Umbilical cord (tissue), 2 donors: ENCODE results near the gene POU2F2. TPM values are rescaled to one million over a fixed set of nuclear protein-coding genes. Genes with fewer than 3 reads are reported as not detected.

Experiments used
- DNase-seq: peaks from one replicate; pipeline ENCODE4 v3.0.0-alpha.2; 2015; ENCODE audit warnings: low spot score
- total RNA-seq: library from RNA; depleted of rRNA; stranded (reverse); fragments of >200 nt; gene quantifications from one replicate; pipeline ENCODE4 v1.2.3, GENCODE V29; 2014; ENCODE audit warnings: low replicate concordance; ENCODE audit not compliant: insufficient read depth

POU2F2 gene
- total RNA-seq, 1 donor from 2014 or later = 2.9 TPM

DNA sequence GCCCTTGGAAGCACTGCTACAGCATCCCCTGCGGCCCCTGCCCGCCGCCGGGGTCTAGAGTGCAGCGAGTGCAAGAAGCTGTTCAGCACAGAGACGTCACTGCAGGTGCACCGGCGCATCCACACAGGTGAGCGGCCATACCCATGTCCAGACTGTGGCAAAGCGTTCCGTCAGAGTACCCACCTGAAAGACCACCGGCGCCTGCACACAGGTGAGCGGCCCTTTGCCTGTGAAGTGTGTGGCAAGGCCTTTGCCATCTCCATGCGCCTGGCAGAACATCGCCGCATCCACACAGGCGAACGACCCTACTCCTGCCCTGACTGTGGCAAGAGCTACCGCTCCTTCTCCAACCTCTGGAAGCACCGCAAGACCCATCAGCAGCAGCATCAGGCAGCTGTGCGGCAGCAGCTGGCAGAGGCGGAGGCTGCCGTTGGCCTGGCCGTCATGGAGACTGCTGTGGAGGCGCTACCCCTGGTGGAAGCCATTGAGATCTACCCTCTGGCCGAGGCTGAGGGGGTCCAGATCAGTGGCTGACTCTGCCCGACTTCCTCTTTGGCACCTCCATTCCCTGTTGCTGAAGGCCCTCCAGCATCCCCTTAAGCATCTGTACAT, 51.4 kb downstream of the POU2F2 start:
- DNase-seq = no peak

DNA sequence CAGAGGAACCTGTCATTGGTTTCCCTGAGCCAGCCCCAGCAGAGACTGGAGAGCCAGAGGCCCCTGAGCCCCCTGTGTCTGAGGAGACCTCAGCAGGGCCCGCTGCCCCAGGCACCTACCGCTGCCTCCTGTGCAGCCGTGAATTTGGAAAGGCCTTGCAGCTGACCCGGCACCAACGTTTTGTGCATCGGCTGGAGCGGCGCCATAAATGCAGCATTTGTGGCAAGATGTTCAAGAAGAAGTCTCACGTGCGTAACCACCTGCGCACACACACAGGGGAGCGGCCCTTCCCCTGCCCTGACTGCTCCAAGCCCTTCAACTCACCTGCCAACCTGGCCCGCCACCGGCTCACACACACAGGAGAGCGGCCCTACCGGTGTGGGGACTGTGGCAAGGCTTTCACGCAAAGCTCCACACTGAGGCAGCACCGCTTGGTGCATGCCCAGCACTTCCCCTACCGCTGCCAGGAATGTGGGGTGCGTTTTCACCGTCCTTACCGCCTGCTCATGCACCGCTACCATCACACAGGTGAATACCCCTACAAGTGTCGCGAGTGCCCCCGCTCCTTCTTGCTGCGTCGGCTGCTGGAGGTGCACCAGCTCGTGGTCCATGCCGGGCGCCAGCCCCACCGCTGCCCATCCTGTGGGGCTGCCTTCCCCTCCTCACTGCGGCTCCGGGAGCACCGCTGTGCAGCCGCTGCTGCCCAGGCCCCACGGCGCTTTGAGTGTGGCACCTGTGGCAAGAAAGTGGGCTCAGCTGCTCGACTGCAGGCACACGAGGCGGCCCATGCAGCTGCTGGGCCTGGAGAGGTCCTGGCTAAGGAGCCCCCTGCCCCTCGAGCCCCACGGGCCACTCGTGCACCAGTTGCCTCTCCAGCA, 52.1 kb downstream of the POU2F2 start:
- no peak for DNase-seq

DNA sequence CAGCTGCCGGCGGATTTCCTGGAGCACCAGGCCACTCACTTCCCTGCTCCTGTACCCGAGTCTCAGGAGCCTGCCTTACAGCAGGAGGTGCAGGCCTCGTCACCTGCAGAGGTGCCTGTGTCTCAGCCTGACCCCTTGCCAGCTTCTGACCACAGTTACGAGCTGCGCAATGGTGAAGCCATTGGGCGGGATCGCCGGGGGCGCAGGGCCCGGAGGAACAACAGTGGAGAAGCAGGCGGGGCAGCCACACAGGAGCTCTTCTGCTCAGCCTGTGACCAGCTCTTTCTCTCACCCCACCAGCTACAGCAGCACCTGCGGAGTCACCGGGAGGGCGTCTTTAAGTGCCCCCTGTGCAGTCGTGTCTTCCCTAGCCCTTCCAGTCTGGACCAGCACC, 53.0 kb downstream of the POU2F2 start:
- no peak for DNase-seq

DNA sequence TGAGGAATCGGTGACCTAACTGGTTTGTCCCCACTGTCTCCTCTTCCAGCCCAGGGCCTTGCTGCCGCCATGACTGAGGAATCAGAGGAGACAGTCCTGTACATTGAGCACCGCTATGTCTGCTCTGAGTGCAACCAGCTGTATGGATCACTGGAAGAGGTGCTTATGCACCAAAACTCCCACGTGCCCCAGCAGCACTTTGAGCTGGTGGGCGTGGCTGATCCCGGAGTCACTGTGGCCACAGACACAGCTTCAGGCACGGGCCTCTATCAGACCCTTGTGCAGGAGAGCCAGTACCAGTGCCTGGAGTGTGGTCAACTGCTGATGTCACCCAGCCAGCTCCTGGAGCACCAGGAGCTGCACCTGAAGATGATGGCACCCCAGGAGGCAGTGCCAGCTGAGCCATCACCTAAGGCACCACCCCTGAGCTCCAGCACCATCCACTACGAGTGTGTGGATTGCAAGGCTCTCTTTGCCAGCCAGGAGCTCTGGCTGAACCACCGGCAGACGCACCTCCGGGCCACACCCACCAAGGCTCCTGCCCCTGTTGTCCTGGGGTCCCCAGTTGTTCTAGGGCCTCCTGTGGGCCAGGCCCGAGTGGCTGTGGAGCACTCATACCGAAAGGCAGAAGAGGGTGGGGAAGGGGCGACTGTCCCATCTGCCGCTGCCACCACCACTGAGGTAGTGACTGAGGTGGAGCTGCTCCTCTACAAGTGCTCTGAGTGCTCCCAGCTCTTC, 53.5 kb downstream of the POU2F2 start:
- no peak for DNase-seq

DNA sequence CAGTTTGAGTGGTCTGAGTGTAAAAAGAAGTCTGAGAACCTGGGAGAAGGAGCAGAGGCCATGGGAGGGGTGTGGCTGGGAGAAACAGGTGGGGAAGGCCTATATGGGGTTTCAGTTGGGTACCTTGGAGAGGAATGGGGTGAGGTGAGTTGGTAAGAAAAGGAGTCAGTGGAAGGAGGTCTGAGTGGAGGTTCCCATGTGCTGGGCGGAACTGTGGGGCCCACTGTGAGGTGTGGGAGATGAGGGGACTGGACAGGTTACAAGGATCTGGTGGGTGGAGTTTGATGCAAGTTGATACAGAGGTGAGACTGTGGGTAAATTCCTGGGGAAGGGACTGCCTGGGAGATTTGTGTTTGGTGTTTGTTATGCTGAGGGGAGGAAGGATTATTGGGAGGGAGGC, 54.2 kb downstream of the POU2F2 start:
- no peak for DNase-seq

DNA sequence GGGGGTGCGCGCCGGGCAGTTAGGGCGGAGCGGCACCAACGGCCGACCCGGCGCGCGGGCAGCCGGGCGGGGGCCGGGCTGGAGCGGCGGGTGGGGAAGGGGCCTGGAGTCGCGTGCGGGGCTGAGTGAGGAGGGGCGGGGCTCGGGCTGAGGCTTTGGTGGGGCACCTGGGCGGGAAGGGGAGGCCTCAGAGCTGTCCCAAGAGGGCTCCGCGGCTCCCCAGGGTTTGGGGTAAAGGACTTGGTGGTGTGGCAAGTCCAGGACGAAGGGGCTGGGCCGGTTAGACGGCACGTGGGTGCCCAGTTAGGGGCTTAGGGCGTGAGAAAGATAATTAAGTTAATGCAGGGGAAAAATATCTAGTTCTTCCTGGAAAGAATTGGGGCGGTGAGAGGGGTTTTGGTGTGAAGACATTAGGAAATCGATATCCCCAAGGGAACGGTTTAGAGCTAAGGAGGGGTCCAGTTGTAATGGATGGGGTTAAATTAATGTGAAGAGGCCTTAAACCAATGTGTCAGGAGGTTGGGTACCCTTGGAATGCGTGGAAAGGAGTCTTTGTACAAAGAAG, 55.8 kb downstream of the POU2F2 start:
- no peak for DNase-seq

DNA sequence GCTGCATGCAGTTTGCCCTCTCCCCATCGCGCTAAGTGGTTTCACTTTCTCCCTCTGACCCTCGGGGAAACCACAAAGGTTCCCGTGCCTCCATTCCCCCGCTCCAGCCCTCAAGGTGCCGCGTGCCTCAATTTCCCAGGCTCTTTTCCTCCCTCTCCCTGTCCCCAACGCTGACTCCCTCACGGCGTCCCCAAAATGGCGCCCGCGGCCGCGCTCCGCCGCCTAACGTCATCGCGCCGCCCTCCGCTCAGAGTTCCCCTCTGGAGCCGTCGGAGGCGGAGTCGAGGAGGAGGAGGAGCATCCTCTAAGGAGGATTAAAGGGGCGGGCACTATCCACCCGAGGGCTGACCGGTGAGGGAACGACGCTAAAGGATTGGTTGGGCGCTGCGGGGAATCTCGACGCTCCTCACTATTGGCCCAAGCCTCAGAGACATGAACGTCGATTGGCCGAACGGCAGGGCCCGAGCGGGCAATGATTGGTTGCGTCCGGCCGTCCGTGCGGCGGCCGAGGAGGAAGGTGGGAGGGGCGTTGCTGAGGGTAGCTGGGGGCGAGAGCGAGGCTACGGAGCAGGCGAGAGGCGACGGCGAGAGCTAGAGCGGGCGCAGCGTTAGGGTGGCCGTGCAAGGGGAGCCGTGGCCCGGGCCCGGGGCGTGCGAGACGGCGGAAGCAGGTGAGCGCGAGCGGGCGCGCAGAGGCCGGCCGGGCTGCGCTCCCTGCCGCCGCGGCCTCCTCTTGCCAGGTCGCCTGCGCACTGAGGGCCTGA, 56.4 kb downstream of the POU2F2 start, which contains the start of gene ZNF574:
Gene ZNF574, plus strand, starts transcription at position 551 of the 764 bp plus-strand sequence. CDS start 2,441 bp downstream, outside the sequence.
- peak; percentile 100 for DNase-seq

DNA sequence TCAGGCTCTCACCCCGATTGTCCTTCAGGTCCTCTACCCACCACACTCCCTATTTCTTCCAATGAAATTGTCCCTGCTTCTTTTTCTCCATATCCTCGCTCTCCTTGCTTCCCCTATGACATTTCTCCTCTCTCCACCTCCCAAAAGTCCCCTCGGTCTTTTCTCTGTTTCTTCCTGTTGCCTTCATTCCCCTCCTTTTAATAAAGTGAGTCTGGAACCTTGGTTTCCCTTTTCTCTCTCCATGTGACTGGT, 57.0 kb downstream of the POU2F2 start:
- DNase-seq = no peak

DNA sequence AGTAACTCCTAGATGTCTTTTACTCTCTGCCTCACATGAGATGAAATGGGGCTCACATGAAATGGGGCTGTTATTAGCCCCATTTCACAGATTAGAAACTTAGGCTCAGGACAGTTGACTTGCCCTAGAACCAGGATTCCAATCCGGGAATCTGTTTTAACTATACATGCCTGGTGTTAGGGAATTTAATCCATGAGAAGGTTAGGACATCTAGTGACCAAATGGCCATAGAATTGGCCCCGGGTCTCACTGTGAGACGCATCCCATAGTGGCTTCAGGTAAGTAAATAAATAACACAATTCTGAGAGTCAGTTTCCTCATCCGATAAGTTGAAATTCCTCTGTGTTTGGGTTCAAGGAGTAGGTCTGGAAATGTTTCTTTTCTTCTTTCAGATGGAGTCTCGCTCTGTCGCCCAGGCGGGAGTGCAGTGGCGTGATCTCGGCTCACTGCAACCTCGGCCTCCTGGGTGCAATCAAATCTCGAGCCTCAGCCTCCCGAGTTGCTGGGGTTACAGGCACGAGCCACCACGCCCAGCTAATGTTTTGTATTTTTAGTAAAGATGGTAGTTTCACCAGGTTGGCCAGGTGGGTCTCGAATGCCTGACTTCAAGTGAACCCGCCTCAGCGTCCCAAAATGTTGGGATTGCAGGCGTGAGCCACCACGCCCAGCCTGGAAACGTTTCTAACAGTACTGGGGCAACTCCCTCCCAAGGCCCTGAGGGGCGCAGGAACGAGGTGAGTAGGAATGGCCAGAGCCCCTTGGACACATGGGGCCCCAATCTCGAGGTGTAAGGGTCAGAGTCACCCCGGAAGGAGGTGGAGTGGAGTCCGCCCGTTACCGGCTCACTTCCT, 57.5 kb downstream of the POU2F2 start:
- DNase-seq = no peak

DNA sequence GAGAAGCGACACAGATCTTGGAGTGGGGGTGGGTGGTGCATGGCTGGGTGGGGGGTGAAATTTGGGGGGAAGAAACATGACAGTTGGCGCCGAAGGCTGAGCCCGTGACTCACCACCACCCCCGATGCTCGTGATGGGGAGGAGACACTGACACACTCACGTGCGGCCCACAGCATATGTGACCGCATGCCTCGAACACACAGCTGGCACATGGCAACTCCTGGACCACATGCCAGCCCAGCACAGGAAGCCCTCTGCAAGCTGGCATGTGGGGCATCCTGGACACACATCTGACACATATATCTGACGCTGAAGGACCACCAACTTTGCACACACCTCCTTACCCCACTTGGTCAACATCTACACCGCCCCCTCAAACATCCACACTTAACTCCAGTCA, 61.0 kb downstream of the POU2F2 start:
- no peak for DNase-seq

DNA sequence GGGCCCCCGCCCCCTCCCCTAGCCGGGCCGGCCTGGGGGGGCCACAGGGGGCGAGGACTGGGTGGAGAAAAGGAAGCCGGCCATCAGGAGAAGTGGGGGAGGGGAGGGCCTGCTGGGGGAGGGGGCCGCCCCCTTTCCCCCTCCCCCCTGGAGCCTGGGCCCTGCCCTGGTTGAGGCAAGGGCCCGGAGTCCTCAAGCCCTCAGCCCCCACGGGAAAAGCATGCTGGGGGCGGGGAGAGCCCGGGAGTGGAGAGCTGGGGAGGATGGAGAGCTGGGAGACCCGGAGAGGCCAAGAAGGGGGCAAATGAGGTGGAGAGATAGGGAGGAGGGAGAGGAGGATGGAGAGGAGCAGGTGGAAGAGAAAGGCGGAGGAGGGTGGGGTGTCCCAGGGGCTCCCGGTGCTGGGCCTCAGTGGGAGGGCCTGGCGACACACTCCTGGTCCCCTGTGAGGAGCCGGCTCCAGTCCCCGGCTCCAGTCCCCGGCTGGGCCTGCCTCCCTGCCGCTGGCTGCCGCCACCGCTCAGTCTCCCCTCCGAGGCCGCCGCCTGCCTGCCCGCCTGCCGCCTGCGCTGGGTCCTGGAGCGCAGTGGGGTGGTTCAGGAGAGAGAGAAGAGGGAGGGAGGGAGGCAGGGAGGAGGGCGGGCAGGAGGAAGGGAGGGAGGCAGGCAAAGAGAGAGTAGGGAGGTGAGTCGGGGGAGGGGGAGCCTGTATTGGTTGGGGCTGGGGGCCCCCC, 62.5 kb downstream of the POU2F2 start, which contains the start of gene GRIK5:
Gene GRIK5, minus strand, starts transcription at position 588 of the 733 bp plus-strand sequence. CDS start 4,436 bp downstream, outside the sequence.
- no peak for DNase-seq

DNA sequence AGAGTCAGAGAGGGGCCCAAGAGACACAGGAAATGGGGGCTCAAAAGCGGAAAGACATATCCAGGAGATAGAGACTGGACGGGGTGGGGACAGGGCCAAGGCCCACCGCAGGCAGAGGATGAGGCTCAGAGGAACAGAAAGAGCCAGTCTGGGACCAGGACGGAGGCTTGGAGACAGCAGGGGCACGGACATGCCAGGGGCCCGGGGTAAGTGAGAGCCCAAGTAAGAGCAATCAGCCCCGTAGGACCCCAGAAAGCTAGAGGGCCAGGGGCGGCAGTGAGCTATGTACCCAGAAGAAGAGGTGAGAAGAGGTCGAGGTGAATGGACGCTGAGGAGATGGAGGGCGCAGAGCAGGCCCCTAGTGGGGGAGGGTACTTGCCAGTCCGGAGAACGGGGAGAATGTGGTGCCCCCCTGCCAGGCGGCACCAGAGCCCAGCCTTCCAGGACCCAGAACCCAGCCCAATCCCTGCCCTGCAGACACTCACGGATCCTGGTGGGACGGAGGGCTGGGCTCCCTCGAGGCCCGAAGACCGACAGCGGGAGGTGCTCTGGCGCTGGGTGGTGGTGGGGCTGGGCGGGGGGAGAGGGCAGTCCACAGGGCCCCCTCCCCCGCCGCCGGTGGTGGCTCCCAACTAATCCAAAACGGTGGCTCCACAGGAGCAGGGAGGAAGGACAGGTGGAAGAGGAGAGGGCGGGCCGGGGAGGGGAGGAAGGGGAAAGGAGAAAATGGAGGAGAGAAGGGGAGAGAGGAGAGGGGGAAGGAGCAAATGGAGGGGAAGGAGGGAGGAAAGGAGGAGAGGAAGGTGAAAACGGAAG, 63.3 kb downstream of the POU2F2 start:
- DNase-seq = no peak

DNA sequence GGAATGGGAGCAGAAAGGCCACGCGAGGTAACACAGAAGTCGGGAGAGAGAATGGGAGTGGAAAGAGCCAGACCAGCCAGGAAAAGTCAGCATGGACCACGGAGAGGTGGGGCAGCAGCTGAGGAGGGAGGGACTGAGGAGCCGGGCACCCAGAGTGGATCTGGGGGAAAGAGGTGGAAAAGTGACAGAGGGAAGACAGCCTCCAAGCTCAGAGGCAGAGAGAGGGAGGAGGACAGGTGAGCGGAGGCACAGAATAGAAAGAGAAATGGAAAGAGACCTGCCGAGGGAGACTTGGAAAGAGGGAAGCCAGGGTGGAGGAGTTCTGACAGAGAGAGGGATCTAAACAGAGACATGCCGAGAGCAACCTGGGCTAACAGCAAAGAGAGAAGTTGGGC, 63.9 kb downstream of the POU2F2 start:
- DNase-seq = no peak

DNA sequence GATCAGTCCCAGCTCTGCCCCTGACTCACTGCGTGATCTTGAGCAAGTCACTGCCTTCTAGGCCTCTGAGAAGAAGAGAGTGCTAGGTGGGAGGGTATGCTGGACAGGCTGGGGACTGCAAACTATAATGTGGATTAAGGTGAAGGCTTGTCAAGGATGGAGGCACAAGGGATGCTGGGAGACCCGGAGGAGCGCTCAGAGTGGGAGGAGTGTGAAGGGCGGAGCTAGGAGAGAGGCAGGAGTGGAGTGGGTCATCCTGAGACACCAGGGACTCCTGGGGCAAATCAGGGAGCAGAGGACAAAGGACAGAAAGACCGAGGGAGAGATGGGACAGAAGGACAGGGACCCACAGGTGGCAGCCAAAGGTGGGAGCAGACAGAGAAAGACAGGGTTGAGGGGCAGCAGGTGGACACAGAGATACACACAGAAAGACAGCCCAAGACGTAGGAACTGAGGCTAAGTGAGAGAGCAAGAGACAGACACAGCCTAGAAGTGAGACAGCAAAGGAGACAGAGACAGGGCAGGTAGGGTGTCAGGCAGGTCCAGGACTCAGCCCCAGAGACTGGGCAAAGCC, 64.8 kb downstream of the POU2F2 start:
- DNase-seq = no peak

DNA sequence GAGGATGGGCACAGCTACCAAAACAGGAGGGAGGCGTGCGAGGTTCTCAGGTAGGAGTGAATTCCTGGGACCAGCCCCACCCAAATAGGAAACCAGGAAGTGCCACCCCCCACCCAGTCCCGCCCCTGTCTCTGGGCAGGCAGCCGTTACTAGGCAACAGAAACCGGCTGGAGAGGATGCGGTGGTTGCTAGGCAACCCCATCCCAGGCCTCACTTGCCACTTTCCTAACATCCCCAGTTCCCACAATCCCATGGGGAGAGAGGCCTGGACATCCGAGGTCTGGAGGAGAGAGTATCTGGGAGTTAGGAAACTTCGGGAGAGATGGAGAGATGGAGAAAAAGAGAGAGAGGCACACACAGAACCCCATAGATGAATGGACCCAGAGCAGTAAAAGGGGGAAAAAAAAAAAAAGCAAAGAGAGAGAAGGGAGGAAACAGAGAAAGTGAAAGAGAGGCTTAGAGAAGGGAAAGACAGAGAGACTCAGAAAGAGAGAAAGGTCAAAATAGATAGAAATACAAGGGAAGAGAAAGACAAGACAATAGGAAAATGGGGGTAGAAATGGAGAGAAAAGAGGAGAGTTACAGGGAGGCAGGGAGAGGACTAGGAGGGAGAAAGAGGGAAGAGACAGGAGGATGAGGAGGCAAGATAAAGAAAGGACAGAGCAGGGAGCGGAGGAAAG, 66.0 kb downstream of the POU2F2 start:
- no peak for DNase-seq

DNA sequence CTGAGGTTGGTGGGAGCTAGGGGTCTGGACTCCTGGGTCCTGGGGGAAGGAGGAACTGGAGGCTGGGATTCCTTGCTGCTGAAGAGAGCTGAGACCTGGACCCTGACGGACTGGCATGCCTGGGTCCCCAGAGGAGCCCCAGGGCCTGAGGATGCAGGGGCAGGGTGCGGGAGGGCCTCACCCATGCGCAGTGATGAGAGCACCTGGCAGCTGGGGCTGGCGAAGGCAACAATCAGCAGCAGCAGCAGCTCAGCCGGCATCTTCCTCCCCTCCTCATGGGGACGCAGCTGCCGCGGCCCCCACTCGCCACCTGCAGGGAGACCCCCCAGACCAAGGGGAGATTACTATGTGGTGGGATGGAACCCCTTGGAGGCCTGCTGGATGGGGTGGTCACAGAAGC, 66.7 kb downstream of the POU2F2 start:
- no peak for DNase-seq

DNA sequence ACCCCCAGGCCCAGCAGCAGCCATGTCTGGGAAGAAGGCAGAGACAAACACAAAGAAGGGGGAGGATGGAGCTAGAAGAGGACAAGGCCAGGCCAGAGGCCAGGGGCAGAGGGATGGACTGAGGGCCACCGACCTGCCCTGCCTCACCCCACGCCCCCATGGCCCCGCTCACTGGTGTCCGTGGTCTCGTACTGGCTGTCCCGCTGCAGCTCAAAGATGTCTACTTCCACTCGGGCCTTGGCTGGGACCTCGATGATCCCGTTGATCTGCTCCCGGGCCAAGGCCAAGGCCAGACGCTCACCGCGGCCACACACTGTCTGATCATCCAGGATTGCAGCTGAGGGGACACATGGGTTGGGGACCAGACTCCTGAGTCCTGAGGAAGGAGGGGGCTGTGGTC, 67.2 kb downstream of the POU2F2 start:
- no peak for DNase-seq

DNA sequence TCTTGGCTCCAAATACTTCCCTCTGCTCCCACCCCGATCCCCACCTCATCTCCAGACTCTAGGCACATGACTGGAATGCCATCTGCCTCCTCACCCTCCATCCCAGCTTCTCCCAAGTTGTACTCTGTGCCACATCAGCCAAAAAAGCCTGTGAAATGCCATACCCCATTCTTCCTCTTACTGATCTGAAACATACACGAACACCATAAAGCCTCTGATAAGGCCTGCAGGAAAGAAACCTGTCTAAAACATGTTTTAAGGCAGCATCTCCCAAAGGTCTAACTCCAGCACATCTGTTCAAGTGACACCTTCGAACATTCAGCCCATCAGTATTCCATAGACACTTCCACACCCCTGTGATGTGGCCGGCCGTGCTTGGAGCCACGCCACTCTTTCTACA, 67.8 kb downstream of the POU2F2 start:
- no peak for DNase-seq
